ENCODE results near the gene KIF5A.
"Not testable (repeated sequence)": the region's sequence is repeated elsewhere in the genome, so short reads cannot be mapped to it uniquely, and the experiment has no call there.

The KIF5A gene

GRCh38 chr12:57614178-57614947 is 64.5 kb downstream of the KIF5A start:
- no peak for DNase-seq (ENCODE audit: low read depth, low spot score)
- ChIA-PET POLR2A (interaction anchor here (1.2 to 1.4 kb wide), 2 partner anchors 9 to 10 kb away, joined by 3 to 4 read pairs; no protein-coding TSS in a partner anchor), CTCF (interaction anchor here (1.0 to 9.9 kb wide), 6 partner anchors 8 to 31 kb away, joined by 4 to 113 read pairs (median 6); partner anchors contain the start of genes B4GALNT1 and DTX3)
- no peak overlapping the region for H3K4me3 ChIP-seq (ENCODE audit: low read depth, low read length)
- TF ChIP-seq, protein P1, sequence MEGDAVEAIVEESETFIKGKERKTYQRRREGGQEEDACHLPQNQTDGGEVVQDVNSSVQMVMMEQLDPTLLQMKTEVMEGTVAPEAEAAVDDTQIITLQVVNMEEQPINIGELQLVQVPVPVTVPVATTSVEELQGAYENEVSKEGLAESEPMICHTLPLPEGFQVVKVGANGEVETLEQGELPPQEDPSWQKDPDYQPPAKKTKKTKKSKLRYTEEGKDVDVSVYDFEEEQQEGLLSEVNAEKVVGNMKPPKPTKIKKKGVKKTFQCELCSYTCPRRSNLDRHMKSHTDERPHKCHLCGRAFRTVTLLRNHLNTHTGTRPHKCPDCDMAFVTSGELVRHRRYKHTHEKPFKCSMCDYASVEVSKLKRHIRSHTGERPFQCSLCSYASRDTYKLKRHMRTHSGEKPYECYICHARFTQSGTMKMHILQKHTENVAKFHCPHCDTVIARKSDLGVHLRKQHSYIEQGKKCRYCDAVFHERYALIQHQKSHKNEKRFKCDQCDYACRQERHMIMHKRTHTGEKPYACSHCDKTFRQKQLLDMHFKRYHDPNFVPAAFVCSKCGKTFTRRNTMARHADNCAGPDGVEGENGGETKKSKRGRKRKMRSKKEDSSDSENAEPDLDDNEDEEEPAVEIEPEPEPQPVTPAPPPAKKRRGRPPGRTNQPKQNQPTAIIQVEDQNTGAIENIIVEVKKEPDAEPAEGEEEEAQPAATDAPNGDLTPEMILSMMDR (IDR thresholded peaks at IDR 0.05; ENCODE audit: insufficient read depth, low read length, missing control alignments) = no peak

DNA sequence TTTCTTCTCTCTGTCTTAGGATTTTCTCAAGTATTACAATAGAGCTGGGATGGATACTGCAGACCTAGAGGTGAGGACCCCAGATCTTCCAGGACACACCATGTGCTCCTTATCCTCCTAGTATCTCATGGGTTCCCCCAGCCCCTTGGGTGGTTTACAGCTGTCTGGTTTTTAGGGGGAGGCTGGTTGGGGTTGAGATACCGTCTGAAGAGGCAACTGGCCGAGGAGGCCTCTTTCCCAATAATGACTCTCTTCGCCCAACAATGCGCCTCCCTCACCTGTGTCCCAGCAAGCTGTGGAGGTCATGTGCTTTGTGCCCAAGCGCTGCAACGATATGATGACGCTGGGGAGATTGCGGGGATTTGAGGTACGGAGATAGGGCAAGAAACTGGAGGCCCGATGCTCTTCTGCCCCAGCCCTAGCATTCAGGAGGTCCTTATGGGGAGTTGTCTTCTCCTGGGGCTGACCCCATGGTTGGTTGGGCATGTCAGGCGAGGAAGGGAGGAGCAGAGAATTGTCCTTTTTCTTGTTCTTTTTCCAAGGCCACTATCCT is 65.2 kb downstream of the KIF5A start:
- TF ChIP-seq, protein P1 (IDR thresholded peaks at IDR 0.05; ENCODE audit: insufficient read depth, low read length, missing control alignments) = no peak
- POLR2A ChIA-PET = interaction anchor here (1.2 to 1.4 kb wide), 3 partner anchors 10 to 22 kb away, joined by 3 to 4 read pairs (median 3); no protein-coding TSS in a partner anchor
- no peak for DNase-seq (ENCODE audit: low read depth, low spot score)
- no peak overlapping the region for H3K4me3 ChIP-seq (ENCODE audit: low read depth, low read length)
- CTCF ChIA-PET = interaction anchor here (1.1 to 9.9 kb wide), 4 partner anchors 9 to 32 kb away, joined by 4 to 113 read pairs (median 8); partner anchors contain the start of gene B4GALNT1

DNA sequence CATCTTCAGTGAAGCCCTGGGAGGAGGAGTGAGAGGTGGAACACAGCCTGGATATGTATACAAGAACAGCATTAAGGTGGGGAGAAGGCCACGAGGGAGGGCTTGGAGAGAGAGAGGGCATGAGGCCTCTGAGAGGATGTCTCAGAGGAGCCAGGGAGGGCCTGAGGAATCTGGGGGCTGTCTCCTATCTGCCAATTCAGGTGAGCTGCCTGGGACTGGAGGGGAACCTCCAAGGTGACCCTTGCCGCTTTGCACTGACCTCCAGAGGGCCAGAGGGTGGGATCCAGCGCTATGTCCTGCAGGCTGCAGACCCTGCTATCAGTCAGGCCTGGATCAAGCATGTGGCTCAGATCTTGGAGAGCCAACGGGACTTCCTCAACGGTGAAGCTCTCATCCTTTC is 65.8 kb downstream of the KIF5A start:
- no peak overlapping the region for H3K4me3 ChIP-seq (ENCODE audit: low read depth, low read length)
- POLR2A ChIA-PET = interaction anchor here (1.2 to 1.4 kb wide), 2 partner anchors 9 to 23 kb away, joined by 3 read pairs; no protein-coding TSS in a partner anchor
- DNase-seq (ENCODE audit: low read depth, low spot score) = no peak
- TF ChIP-seq, protein P1 (IDR thresholded peaks at IDR 0.05; ENCODE audit: insufficient read depth, low read length, missing control alignments) = no peak
- CTCF ChIA-PET = interaction anchor here (1.0 to 9.9 kb wide), 6 partner anchors 8 to 157 kb away, joined by 3 to 113 read pairs (median 6); partner anchors contain the start of gene B4GALNT1

- CTCF ChIA-PET = interaction anchor here (1.0 to 9.9 kb wide), 5 partner anchors 12 to 158 kb away, joined by 3 to 113 read pairs (median 8); partner anchors contain the start of gene B4GALNT1
- TF ChIP-seq, protein P1 (IDR thresholded peaks at IDR 0.05; ENCODE audit: insufficient read depth, low read length, missing control alignments) = no peak
- no peak overlapping the region for H3K4me3 ChIP-seq (ENCODE audit: low read depth, low read length)
- no peak for DNase-seq (ENCODE audit: low read depth, low spot score)
- POLR2A ChIA-PET = no interaction called here
Measured at GRCh38 chr12:57616383-57617101, 66.7 kb downstream of the KIF5A start.

DNA sequence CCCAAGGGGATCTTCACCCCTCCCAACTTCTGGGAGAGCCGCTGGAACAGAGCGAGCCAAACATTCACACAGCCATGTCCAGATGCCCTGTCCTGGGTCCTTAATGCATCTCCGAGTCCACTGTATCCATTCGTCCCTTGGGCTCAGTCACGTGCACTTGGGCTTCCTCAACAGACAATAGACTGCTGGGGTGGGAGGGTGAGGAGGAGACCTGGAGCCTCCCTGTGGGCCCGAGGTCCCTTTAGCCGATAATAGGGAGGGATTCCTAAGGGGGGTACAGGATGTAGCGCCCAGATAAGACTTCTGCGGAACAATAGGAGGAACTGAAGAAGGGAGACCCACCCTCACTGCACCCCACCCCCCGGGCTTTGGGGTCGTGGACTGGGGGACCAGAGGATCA is 68.1 kb downstream of the KIF5A start:
- CTCF ChIA-PET = interaction anchor here (9.3 kb wide), 1 partner anchor 36 kb away, joined by 186 read pairs; no protein-coding TSS in a partner anchor
- TF ChIP-seq, protein P1 (IDR thresholded peaks at IDR 0.05; ENCODE audit: insufficient read depth, low read length, missing control alignments) = no peak

DNA sequence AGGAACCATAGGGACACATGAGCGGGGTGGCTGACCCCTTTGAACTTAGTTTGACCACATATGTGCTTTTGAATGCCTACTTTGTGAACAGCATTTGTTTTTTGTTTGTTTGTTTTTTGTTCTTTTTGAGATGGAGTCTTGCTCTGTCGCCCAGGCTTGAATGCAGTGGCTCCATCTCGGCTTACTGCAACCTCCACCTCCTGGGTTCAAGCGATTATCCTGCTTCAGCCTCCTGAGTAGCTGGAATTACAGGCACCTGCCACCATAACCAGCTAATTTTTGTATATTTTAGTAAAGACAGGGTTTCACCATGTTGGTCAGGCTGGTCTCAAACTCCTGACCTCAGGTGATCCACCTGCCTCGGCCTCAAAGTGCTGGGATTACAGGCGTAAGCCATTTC is 68.6 kb downstream of the KIF5A start:
- H3K4me3 ChIP-seq (ENCODE audit: low read depth, low read length); POLR2A ChIA-PET; DNase-seq (ENCODE audit: low read depth, low spot score): not testable (repeated sequence)
- CTCF ChIA-PET = interaction anchor here (4.8 to 9.3 kb wide), 3 partner anchors 13 to 36 kb away, joined by 32 to 186 read pairs (median 68); partner anchors contain the start of genes B4GALNT1 and PIP4K2C

More for the DNA sequence above, 68.1 kb downstream of the KIF5A start:
- POLR2A ChIA-PET = no interaction called here
- H3K4me3 ChIP-seq (ENCODE audit: low read depth, low read length) = no peak overlapping the region
- DNase-seq (ENCODE audit: low read depth, low spot score) = no peak

Data from AG04449 (cell line).